Upper lobe of right lung (tissue), 1 donor: ENCODE data around the gene ERCC6L2. TPM values are rescaled to one million over a fixed set of nuclear protein-coding genes. Genes with fewer than 3 reads are reported as not detected.

ENCODE experiments used
- ATAC-seq: fragments of 200-7000 bp; cut with Tn5 transposase; one replicate; pipeline ENCODE4 v1.9.1; 2020; ENCODE audit warnings: mild to moderate bottlenecking, moderate library complexity
- DNase-seq: peaks from one replicate; pipeline ENCODE4 v3.0.0-alpha.2; 2020
- H3K27ac ChIP-seq: fragments of 200-600 bp; one replicate; pipeline ENCODE4 v1.8.0; 2022
- H3K27me3 ChIP-seq: fragments of 200-600 bp; one replicate; pipeline ENCODE4 v1.8.0; 2022; ENCODE audit warnings: mild to moderate bottlenecking
- H3K36me3 ChIP-seq: fragments of 200-600 bp; one replicate; pipeline ENCODE4 v1.8.0; 2022
- H3K4me1 ChIP-seq: fragments of 200-600 bp; one replicate; pipeline ENCODE4 v1.8.0; 2022
- H3K4me3 ChIP-seq: fragments of 200-600 bp; one replicate; pipeline ENCODE4 v1.8.0; 2022; ENCODE audit warnings: mild to moderate bottlenecking
- H3K9me3 ChIP-seq: fragments of 200-600 bp; one replicate; pipeline ENCODE4 v1.8.0; 2022
- CTCF ChIP-seq: fragments of 200-600 bp; IDR thresholded peaks from one replicate; pipeline ENCODE4 v1.8.0; 2022; ENCODE audit warnings: antibody characterized with exemption
- intact Hi-C: fragments of 100-400 bp; cut with DNase I; formaldehyde crosslinking; loops from one replicate; pipeline ENCODE4 v1.11.0; 2022
- total RNA-seq: library from RNA; stranded (reverse); fragmentation: NEBNext Ultra II Directional; extraction: Animal tissue kit (Norgen Biotek cat#: 25700); gene quantifications from one replicate; pipeline ENCODE4 v1.2.1, GENCODE V29; 2021
- donor health status: DM: no; HTN: yes; CAD: no; lungs with severe emphysema.

Gene ERCC6L2
- total RNA-seq, 1 donor from 2014 or later = 43.8 TPM

- Histone ChIP-seq H3K27me3 (no peaks in the 10 kb centered on the region), H3K9me3 (no peaks in the 10 kb centered on the region), H3K4me3 (no peak overlapping the region), H3K4me1 (no peaks in the 10 kb centered on the region), H3K27ac (no peak overlapping the region), H3K36me3 (no peaks in the 10 kb centered on the region)
- DNase-seq (no peak), ATAC-seq (no peak)
- TF ChIP-seq CTCF = no peak
- intact Hi-C loops = no loop called here
These were observed 15.1 kb downstream of the ERCC6L2 start for GRCh38 chr9:95890594-95890993.

GRCh38 chr9:95891067-95891671 lies 15.7 kb downstream of the ERCC6L2 start:
- ATAC-seq (no peak), DNase-seq (no peak)
- Histone ChIP-seq H3K36me3 (no peaks in the 10 kb centered on the region), H3K27ac (no peak overlapping the region), H3K4me3 (no peak overlapping the region), H3K27me3 (no peaks in the 10 kb centered on the region), H3K4me1 (no peaks in the 10 kb centered on the region), H3K9me3 (no peaks in the 10 kb centered on the region)
- intact Hi-C loops = no loop called here
- no peak for TF ChIP-seq CTCF

DNA sequence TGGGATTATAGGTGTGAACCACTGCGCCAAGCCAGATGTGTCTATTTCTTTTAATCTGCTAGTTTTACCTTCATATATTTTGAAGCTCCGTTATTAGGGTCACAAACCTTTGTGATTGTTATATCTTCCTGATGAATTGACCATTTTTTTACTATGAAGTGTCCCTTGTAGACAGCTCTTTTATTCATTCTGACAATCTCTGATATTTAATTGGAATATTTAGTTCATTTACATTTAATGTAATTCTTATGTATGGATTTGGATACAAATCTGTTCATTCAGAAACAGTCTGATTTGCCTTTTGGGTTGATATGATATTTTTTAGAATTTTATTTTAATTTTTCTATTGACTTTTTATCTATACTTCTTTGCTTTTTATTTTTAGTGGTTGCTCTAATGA lies 17.2 kb downstream of the ERCC6L2 start:
- no peaks in the 10 kb centered on the region for H3K9me3 ChIP-seq
- H3K36me3 ChIP-seq = no peaks in the 10 kb centered on the region
- no peaks in the 10 kb centered on the region for H3K27me3 ChIP-seq
- DNase-seq (no peak), ATAC-seq (no peak)
- no peak for TF ChIP-seq CTCF
- intact Hi-C loops = no loop called here
- H3K27ac ChIP-seq = no peak overlapping the region
- H3K4me3 ChIP-seq = no peak overlapping the region
- no peaks in the 10 kb centered on the region for H3K4me1 ChIP-seq

DNA sequence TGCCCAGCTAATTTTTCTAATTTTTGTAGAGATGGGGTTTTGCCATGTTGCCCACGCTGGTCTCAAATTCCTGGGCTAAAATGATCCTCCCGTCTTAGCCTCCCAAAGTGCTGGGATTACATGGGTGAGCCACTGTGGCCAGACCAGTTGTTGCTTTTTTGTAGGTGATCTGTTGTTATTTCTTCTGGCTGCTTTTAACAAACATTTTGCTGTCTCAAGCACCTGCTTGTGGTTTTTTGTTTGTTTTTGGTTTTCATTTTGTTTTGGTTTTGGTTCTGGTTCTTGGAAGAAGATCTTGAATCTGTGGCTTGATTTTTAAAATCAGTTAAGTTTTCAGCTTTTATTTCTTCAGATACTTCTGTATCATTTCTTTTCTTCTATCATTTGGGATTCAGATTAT lies 21.1 kb downstream of the ERCC6L2 start:
- Histone ChIP-seq H3K9me3 (no peaks in the 10 kb centered on the region), H3K27ac (no peak overlapping the region), H3K4me3 (no peak overlapping the region), H3K4me1 (no peaks in the 10 kb centered on the region), H3K27me3 (no peaks in the 10 kb centered on the region), H3K36me3 (no peaks in the 10 kb centered on the region)
- DNase-seq (no peak), ATAC-seq (no peak)
- no peak for TF ChIP-seq CTCF
- intact Hi-C loops = no loop called here

GRCh38 chr9:95901506-95901905 lies 26.0 kb downstream of the ERCC6L2 start:
- ATAC-seq = no peak
- intact Hi-C loops = no loop called here
- no peak for TF ChIP-seq CTCF

DNA sequence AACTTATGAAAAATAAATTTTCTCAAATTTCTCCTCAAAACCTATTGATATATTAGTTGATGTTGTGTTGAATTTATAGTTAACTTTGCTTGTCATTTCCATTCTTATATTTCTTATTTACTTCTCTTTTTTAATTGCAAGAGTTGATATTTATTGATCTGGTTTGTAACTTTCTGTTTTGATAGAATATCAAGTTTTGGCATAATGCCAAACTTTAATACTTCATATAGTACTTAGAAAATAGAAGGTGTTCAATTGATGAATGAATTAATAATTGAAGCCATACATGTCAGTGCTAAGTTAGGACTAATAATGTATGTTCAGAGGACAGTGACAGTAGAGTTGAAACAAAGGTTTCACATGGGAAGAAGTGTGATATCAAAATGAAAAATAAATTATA lies 27.9 kb downstream of the ERCC6L2 start:
- Histone ChIP-seq H3K4me1 (no peaks in the 10 kb centered on the region), H3K36me3 (no peaks in the 10 kb centered on the region), H3K27me3 (no peaks in the 10 kb centered on the region), H3K9me3 (no peaks in the 10 kb centered on the region), H3K27ac (no peak overlapping the region), H3K4me3 (no peak overlapping the region)
- intact Hi-C loops = no loop called here
- ATAC-seq = no peak
- no peak for DNase-seq
- no peak for TF ChIP-seq CTCF

More at GRCh38 chr9:95901506-95901905, 26.0 kb downstream of the ERCC6L2 start:
- H3K27me3 ChIP-seq = no peaks in the 10 kb centered on the region
- no peaks in the 10 kb centered on the region for H3K36me3 ChIP-seq
- H3K4me1 ChIP-seq = no peaks in the 10 kb centered on the region
- H3K9me3 ChIP-seq = no peaks in the 10 kb centered on the region
- no peak overlapping the region for H3K4me3 ChIP-seq
- no peak overlapping the region for H3K27ac ChIP-seq
- DNase-seq = no peak
